OCI-LY7 (cell line): Measurements from ENCODE around the gene WNT10A. TPM values are rescaled to one million over a fixed set of nuclear protein-coding genes. Genes with fewer than 3 reads are reported as not detected.

Source experiments
- BruUV-seq: library from RNA; stranded (reverse); fragments of 400-500 nt; replicated peaks from 2 replicates; lab custom pipeline; 2021; lab: Mats Ljungman, UMichigan
- CTCF ChIA-PET: fragments of 300-600 bp; sonication (Branson Sonifier 250); formaldehyde crosslinking; loops from one replicate; lab custom pipeline; 2022; ENCODE audit warnings: antibody characterized with exemption; ENCODE audit not compliant: unreplicated experiment; lab: Charles Lee
- POLR2A ChIA-PET: fragments of 300-600 bp; sonication (Branson Sonifier 250); formaldehyde crosslinking; loops from one replicate; lab custom pipeline; 2022; ENCODE audit warnings: antibody characterized with exemption; lab: Charles Lee
- DNase-seq: peaks from one replicate; pipeline ENCODE4 v3.0.0-alpha.2; 2015; ENCODE audit warnings: low spot score
- H2AFZ ChIP-seq: fragments of 200-600 bp; sonication (generic), shearing (Covaris generic); 2 replicates; pipeline ENCODE4 v1.6.1; 2014; ENCODE audit warnings: mild to moderate bottlenecking, antibody characterized with exemption, low read length, moderate library complexity
- H3K27ac ChIP-seq: fragments of 200-600 bp; sonication (generic); 2 replicates; pipeline ENCODE4 v1.5.1; 2014; ENCODE audit warnings: mixed run types, low read depth, mild to moderate bottlenecking, moderate library complexity, low read length, inconsistent platforms; ENCODE audit not compliant: poor library complexity, severe bottlenecking
- H3K36me3 ChIP-seq: fragments of 200-600 bp; sonication (generic); 2 replicates; pipeline ENCODE4 v1.6.1; 2014; ENCODE audit warnings: mild to moderate bottlenecking, antibody characterized with exemption, low read length, moderate library complexity, mixed read lengths; ENCODE audit not compliant: insufficient read depth
- H3K4me1 ChIP-seq: fragments of 200-600 bp; sonication (generic); 2 replicates; pipeline ENCODE4 v1.5.1; 2014; ENCODE audit warnings: mild to moderate bottlenecking, low read length; ENCODE audit not compliant: insufficient read depth, poor library complexity, severe bottlenecking
- H3K4me2 ChIP-seq: fragments of 200-600 bp; sonication (generic); 2 replicates; pipeline ENCODE4 v1.6.1; 2014; ENCODE audit warnings: mild to moderate bottlenecking, low read length
- H3K4me3 ChIP-seq: fragments of 200-600 bp; sonication (generic); 2 replicates; pipeline ENCODE4 v1.5.1; 2014; ENCODE audit warnings: mild to moderate bottlenecking, low read depth, low read length; ENCODE audit not compliant: poor library complexity, severe bottlenecking
- H3K79me2 ChIP-seq: fragments of 200-600 bp; sonication (generic); 2 replicates; pipeline ENCODE4 v1.6.1; 2016; ENCODE audit warnings: low read depth, mild to moderate bottlenecking, low read length, moderate library complexity, mixed read lengths; ENCODE audit not compliant: insufficient read depth
- H3K9me2 ChIP-seq: fragments of 200-600 bp; sonication (generic); 2 replicates; pipeline ENCODE4 v1.6.1; 2016; ENCODE audit warnings: mild to moderate bottlenecking, low read length, mixed read lengths; ENCODE audit not compliant: insufficient read depth
- H3K9me3 ChIP-seq: fragments of 200-600 bp; sonication (generic); 2 replicates; pipeline ENCODE4 v1.6.1; 2014; ENCODE audit warnings: mild to moderate bottlenecking, mixed run types, low read length, mixed read lengths
- H4K20me1 ChIP-seq: fragments of 200-600 bp; sonication (generic); 2 replicates; pipeline ENCODE4 v1.6.1; 2014; ENCODE audit warnings: mild to moderate bottlenecking, antibody characterized with exemption, low read length, moderate library complexity, mixed read lengths; ENCODE audit not compliant: insufficient read depth
- CTCF ChIP-seq: fragments of 200-600 bp; sonication (generic); conservative IDR thresholded peaks from 2 replicates; pipeline ENCODE4 v1.5.1; 2014; ENCODE audit warnings: mild to moderate bottlenecking, antibody characterized with exemption, low read length, moderate library complexity, mixed read lengths
- EZH2phosphoT487 ChIP-seq: fragments of 200-600 bp; sonication (generic); IDR thresholded peaks from 2 replicates; pipeline ENCODE4 v1.6.1; 2018; ENCODE audit warnings: low read depth, borderline replicate concordance, mild to moderate bottlenecking, mixed run types, antibody characterized with exemption, low read length, moderate library complexity, mixed read lengths
- intact Hi-C: fragments of 100-400 bp; cut with micrococcal nuclease; formaldehyde crosslinking; loops from one replicate; pipeline ENCODE4 v1.10.0; 2022; ENCODE audit not compliant: unreplicated experiment
- total RNA-seq, 2 experiments: library from RNA; depleted of rRNA in 1 of 2; stranded (reverse); fragments of >200 nt in 1 of 2; shearing (Covaris generic) in 1 of 2; gene quantifications; 2 replicates each; pipeline ENCODE4 v1.2.3, GENCODE V29; 2014 to 2022

Gene WNT10A
- total RNA-seq, 2 experiments from 2014 or later: 5.5 to 11.4 TPM

- Histone ChIP-seq H4K20me1 (no peaks in the 10 kb centered on the region), H2AFZ (peak overlapping the region; percentile 3; the same call in 1 of the 2 replicates), H3K36me3 (no peaks in the 10 kb centered on the region), H3K9me3 (no peaks in the 10 kb centered on the region), H3K4me1 (peaks cover 50% of the 10 kb centered on the region), H3K4me3 (no peak overlapping the region), H3K79me2 (no peaks in the 10 kb centered on the region), H3K27ac (no peak overlapping the region), H3K9me2 (no peaks in the 10 kb centered on the region), H3K4me2 (peak overlapping the region; percentile 37; the same call in 1 of the 2 replicates)
- TF ChIP-seq EZH2phosphoT487 (no peak), CTCF (no peak)
- ChIA-PET POLR2A (interaction anchor here (0.8 to 2.7 kb wide), 3 partner anchors 9 to 135 kb away, joined by 3 to 26 read pairs (median 13); no protein-coding TSS in a partner anchor), CTCF (interaction anchor here (0.6 to 3.9 kb wide), 3 partner anchors 10 to 587 kb away, joined by 4 to 25 read pairs (median 17); no protein-coding TSS in a partner anchor)
- DNase-seq: peak; percentile 59
- intact Hi-C loops: loop anchor here (10.0 kb wide), 1 partner anchor 389 kb away; the partner anchor contains the start of gene DNAJB2
- BruUV-seq: no TSS peak
These were observed 5.6 kb downstream of the WNT10A start for GRCh38 chr2:218885981-218886947.

- no peak for DNase-seq
- Histone ChIP-seq H2AFZ (no peak overlapping the region), H3K9me3 (no peaks in the 10 kb centered on the region), H3K4me1 (peaks cover 47% of the 10 kb centered on the region), H3K36me3 (no peaks in the 10 kb centered on the region), H3K27ac (no peak overlapping the region), H3K4me2 (peak overlapping the region; percentile 24; the same call in 1 of the 2 replicates), H4K20me1 (no peaks in the 10 kb centered on the region), H3K79me2 (no peaks in the 10 kb centered on the region), H3K4me3 (no peak overlapping the region), H3K9me2 (no peaks in the 10 kb centered on the region)
- intact Hi-C loops: loop anchor here (10.0 kb wide), 1 partner anchor 388 kb away; the partner anchor contains the start of gene DNAJB2
- TF ChIP-seq CTCF (no peak), EZH2phosphoT487 (no peak)
- no TSS peak for BruUV-seq
- ChIA-PET POLR2A (interaction anchor here (0.5 to 2.7 kb wide), 3 partner anchors 10 to 319 kb away, joined by 3 to 26 read pairs (median 13); partner anchors contain the start of gene USP37), CTCF (interaction anchor here (0.7 to 3.9 kb wide), 4 partner anchors 10 to 340 kb away, joined by 3 to 25 read pairs (median 10); no protein-coding TSS in a partner anchor)
These were observed 6.4 kb downstream of the WNT10A start for GRCh38 chr2:218887079-218887478.
